Measurements from ENCODE around the gene TSC22D1. TPM values are rescaled to one million over a fixed set of nuclear protein-coding genes. Genes with fewer than 3 reads are reported as not detected.
A peak's percentile ranks its signal among the peaks of the same experiment; 100 is the strongest.

TSC22D1 gene
- total and polyA plus RNA-seq, 9 donors: 100 to 369 (median 154) TPM

DNA sequence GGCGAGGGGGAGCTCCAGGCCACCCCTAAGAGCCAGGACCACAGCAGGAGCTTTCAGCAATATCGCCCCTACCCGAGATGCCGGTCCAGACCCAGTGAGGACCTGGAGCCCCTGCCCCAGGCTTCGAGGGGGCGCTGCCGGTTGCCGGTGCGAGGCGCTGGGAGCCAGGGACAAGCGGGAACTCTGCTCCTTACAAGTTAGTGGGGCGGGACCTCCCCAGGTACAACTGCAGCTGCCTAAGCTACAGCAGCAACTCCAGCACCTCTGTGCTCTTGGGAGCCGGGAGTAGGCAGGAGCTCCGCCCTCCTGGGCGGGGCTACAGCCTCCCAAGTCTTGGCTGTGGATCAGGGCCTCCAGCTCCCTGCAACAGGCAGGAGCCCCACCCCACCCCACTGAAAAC is 15.2 kb upstream of the TSC22D1 start:
- Histone ChIP-seq H3K27ac (no peak overlapping the region), H3K36me3 (no peaks in the 10 kb centered on the region), H3K27me3 (no peaks in the 10 kb centered on the region), H3K4me1 (ENCODE audit: insufficient read depth) (no peaks in the 10 kb centered on the region), H3K9me3 (no peaks in the 10 kb centered on the region), H3K4me3 (no peak overlapping the region)
- TF ChIP-seq CTCF (IDR thresholded peaks at IDR 0.05): no peak
- TF ChIP-seq POLR2A (IDR thresholded peaks at IDR 0.05): no peak
- TF ChIP-seq EP300 (IDR thresholded peaks at IDR 0.05): no peak
- intact Hi-C loops (cut with DNase I): no loop called here
- 89 to 90% (median 89%) methylated on average over 14 to 15 of the region's 15 CpGs for WGBS, 3 donors
- no peak for DNase-seq

GRCh38 chr13:44583137-44583536 is 7.0 kb upstream of the TSC22D1 start:
- WGBS, 3 donors: 71 to 76% (median 74%) methylated on average over 3 of the region's 3 CpGs
- TF ChIP-seq POLR2A (IDR thresholded peaks at IDR 0.05): no peak
- no peak for TF ChIP-seq CTCF (IDR thresholded peaks at IDR 0.05)
- no peak for TF ChIP-seq EP300 (IDR thresholded peaks at IDR 0.05)
- Histone ChIP-seq H3K4me1 (ENCODE audit: insufficient read depth) (peaks cover 1% of the 10 kb centered on the region), H3K9me3 (no peaks in the 10 kb centered on the region), H3K36me3 (no peaks in the 10 kb centered on the region), H3K27ac (no peak overlapping the region), H3K27me3 (no peaks in the 10 kb centered on the region), H3K4me3 (no peak overlapping the region)
- intact Hi-C loops (cut with DNase I): no loop called here
- no peak for DNase-seq

DNA sequence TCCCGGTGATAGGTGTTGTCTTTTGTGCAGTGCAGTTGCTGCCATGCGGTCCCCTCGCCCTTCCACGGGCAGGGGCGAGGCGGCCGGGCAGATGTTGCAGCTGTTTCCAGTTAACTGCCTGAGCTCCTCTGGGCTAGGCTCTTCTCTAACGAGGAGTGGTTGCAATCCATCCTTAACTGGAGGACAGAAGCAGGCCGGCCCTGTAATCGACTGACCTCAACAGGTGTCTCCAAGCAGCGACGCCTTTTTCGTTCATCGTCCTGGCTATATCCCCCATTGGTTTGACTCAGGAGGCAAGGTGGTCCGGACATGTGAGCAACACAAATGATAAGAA is 1.9 kb upstream of the TSC22D1 start:
- peak overlapping the region; percentile 91 to 96 for H3K27ac ChIP-seq
- intact Hi-C loops (cut with DNase I): loop anchor here in 2 of 4 donors (5.0 to 10.0 kb wide), 3 partner anchors 93 to 347 kb away; no protein-coding TSS in a partner anchor
- no peak for DNase-seq
- peaks cover 14% of the 10 kb centered on the region for H3K4me1 ChIP-seq (ENCODE audit: insufficient read depth)
- 0 to 2% (median 1%) methylated on average over 15 of the region's 15 CpGs for WGBS, 3 donors
- no peak for TF ChIP-seq CTCF (IDR thresholded peaks at IDR 0.05)
- TF ChIP-seq POLR2A (IDR thresholded peaks at IDR 0.05): no peak
- TF ChIP-seq EP300 (IDR thresholded peaks at IDR 0.05): no peak
- no peaks in the 10 kb centered on the region for H3K36me3 ChIP-seq
- no peaks in the 10 kb centered on the region for H3K27me3 ChIP-seq
- peak overlapping the region; percentile 80 for H3K4me3 ChIP-seq
- no peaks in the 10 kb centered on the region for H3K9me3 ChIP-seq

DNA sequence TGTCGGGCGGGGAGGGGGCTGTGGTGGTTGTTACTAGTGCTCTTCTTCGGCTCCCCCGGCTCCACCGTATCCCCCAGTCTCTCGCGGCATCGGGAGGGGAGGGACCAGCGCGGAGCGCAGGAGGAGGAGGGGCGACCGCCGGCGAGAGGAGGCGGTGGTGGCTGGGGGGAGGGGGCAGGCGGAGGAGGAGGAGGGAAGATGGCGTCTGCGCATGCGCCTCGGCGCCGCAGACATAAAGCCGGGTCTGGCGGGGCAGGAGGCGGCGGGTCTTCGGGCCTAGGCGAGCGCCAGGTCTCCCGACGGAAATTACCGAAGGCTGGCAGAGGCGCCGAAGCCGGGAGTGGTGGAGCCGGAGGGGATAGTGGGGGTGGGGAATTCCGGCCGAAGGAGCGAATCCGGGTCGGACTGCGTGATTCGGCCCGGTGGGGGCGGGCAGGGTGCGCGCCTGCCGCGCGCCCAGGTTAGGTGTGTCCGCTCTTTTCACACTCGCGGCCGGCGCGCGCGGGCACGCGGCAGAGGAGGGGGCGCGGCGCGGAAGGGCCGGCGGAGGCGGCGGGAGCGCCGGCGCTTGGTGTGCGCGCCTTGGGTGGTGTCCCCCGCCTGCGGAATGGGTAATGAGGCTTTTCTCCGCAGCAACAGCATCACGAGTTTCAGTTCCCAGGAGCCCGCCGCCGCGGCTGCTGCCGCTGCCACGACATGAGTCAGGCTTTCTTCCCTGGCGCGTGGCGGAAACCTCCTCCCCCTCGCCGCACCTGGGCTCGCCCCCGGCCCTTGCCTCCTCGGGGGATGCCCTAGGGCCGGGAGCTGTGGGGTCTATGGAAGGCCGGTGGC is 1.3 kb upstream of the TSC22D1 start:
- DNase-seq: peak; percentile 97 to 99 (median 98)
- WGBS, 3 donors: 0 to 1% (median 0%) methylated on average over 58 to 94 of the region's 94 CpGs
- intact Hi-C loops (cut with DNase I): loop anchor here in 2 of 4 donors (5.0 to 10.0 kb wide), 3 partner anchors 93 to 347 kb away; no protein-coding TSS in a partner anchor
- H3K27me3 ChIP-seq: no peaks in the 10 kb centered on the region
- peak overlapping the region; percentile 91 to 96 for H3K27ac ChIP-seq
- no peaks in the 10 kb centered on the region for H3K9me3 ChIP-seq
- TF ChIP-seq CTCF (IDR thresholded peaks at IDR 0.05) (no peak), POLR2A (IDR thresholded peaks at IDR 0.05) (peak; percentile 61), EP300 (IDR thresholded peaks at IDR 0.05) (peak; percentile 31)
- H3K4me1 ChIP-seq (ENCODE audit: insufficient read depth): peaks cover 14% of the 10 kb centered on the region
- no peaks in the 10 kb centered on the region for H3K36me3 ChIP-seq
- peak overlapping the region; percentile 80 for H3K4me3 ChIP-seq
